SH-SY5Y (cell line): Measurements from ENCODE around the gene DGCR6.

Source experiments
- GATA2 ChIP-seq: IDR thresholded peaks from 2 replicates; pipeline ENCODE4 v1.6.1; 2011; ENCODE audit warnings: mild to moderate bottlenecking, low read depth, low read length
- GATA3 ChIP-seq: IDR thresholded peaks from 2 replicates; pipeline ENCODE4 v1.6.1; 2011; ENCODE audit warnings: low read depth, mild to moderate bottlenecking, low read length, moderate library complexity

GRCh38 chr22:18933914-18934313, 27.8 kb downstream of the DGCR6 start:
- TF ChIP-seq GATA3 (no peak), GATA2 (no peak)
